WERI-Rb-1 (cell line): ENCODE measurements around the gene RFC5.

Experiments
- DNase-seq: peaks from one replicate; pipeline ENCODE4 v3.0.0-alpha.2; 2020
- H3K27ac ChIP-seq: fragments of 250-450 bp; sonication (Bioruptor Pico); 2 replicates; pipeline ENCODE4 v1.5.1; 2020; ENCODE audit warnings: mild to moderate bottlenecking, moderate library complexity
- H3K27me3 ChIP-seq: fragments of 250-450 bp; sonication (Bioruptor Pico); 2 replicates; pipeline ENCODE4 v1.5.1; 2021; ENCODE audit warnings: mild to moderate bottlenecking, low read depth, moderate library complexity; ENCODE audit not compliant: insufficient read depth, severe bottlenecking
- H3K36me3 ChIP-seq: fragments of 250-450 bp; sonication (Bioruptor Pico); 2 replicates; pipeline ENCODE4 v1.5.1; 2020; ENCODE audit warnings: mild to moderate bottlenecking, moderate library complexity
- H3K4me3 ChIP-seq: 2 replicates; pipeline ENCODE4 v1.5.1; 2011; ENCODE audit warnings: low read depth, mild to moderate bottlenecking, control low read depth, low read length
- H3K9me3 ChIP-seq: fragments of 250-450 bp; sonication (Bioruptor Pico); 2 replicates; pipeline ENCODE4 v1.5.1; 2021; ENCODE audit warnings: mild to moderate bottlenecking, moderate library complexity; ENCODE audit not compliant: severe bottlenecking
- TF ChIP-seq, protein P1 (sequence below): IDR thresholded peaks from 2 replicates; pipeline ENCODE4 v1.5.1; 2011; ENCODE audit warnings: low read depth, mild to moderate bottlenecking, control low read depth, inconsistent platforms, low read length

RFC5 gene

DNA sequence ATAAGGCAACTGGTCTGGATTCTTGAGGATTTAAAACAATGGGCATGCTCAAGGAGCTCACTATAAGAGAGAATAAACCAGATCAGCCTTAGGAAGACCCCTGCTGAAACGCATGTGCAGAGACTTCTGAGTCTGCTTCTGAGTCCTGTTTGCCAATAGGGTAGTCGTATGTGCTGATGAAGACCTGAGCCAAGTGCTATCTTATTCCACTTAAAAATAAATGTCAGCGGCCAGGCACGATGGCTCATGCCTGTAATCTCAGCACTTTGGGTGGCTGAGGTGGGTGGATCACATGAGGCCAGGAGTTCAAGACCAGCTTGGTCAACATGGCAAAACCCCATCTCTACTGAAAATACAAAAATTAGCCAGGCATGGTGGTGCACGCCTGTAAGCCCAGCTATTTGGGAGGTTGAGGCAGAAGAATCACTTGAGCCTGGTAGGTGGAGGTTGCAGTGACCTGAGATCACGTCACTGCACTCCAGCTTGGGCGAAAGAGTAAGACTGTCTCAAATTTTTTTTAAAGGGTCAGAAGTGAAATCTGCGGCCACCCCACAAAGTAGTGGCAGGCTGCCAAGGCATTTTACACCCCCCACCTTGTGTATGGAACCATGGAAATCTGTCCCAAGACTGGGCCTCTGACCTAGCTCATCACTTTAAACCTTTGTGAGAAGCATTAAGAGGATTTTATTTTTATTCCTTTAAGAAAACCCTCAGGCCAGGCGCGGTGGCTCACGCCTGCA lies 20.3 kb downstream of the RFC5 start:
- Histone ChIP-seq H3K36me3 (peaks cover 93% of the 10 kb centered on the region), H3K27ac (no peak overlapping the region), H3K4me3 (no peak overlapping the region), H3K27me3 (no peaks in the 10 kb centered on the region), H3K9me3 (no peaks in the 10 kb centered on the region)
- TF ChIP-seq, protein P1, sequence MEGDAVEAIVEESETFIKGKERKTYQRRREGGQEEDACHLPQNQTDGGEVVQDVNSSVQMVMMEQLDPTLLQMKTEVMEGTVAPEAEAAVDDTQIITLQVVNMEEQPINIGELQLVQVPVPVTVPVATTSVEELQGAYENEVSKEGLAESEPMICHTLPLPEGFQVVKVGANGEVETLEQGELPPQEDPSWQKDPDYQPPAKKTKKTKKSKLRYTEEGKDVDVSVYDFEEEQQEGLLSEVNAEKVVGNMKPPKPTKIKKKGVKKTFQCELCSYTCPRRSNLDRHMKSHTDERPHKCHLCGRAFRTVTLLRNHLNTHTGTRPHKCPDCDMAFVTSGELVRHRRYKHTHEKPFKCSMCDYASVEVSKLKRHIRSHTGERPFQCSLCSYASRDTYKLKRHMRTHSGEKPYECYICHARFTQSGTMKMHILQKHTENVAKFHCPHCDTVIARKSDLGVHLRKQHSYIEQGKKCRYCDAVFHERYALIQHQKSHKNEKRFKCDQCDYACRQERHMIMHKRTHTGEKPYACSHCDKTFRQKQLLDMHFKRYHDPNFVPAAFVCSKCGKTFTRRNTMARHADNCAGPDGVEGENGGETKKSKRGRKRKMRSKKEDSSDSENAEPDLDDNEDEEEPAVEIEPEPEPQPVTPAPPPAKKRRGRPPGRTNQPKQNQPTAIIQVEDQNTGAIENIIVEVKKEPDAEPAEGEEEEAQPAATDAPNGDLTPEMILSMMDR = no peak
- no peak for DNase-seq

DNA sequence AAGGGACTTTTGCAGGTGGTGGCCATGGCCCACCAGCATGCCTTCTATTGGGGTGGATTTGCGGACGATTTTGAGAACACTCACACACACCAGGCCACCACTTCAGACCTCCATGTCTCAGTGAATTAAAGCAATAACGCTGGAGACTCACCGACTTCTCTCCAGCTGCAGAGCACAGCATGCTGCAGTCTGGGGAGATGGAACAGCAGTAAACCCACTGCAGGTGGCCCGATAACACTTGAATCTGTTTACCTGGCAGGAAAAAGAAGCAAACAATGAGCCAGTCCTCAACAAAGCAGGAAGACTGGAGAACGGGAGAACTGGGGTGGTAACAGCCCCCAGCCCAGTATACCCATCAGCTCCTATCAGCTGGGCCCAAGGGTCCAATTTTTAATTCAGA lies 21.6 kb downstream of the RFC5 start:
- TF ChIP-seq, protein P1 = no peak
- no peak overlapping the region for H3K27ac ChIP-seq
- H3K36me3 ChIP-seq = peaks cover 93% of the 10 kb centered on the region
- no peaks in the 10 kb centered on the region for H3K9me3 ChIP-seq
- H3K27me3 ChIP-seq = no peaks in the 10 kb centered on the region
- H3K4me3 ChIP-seq = no peak overlapping the region
- DNase-seq = no peak

DNA sequence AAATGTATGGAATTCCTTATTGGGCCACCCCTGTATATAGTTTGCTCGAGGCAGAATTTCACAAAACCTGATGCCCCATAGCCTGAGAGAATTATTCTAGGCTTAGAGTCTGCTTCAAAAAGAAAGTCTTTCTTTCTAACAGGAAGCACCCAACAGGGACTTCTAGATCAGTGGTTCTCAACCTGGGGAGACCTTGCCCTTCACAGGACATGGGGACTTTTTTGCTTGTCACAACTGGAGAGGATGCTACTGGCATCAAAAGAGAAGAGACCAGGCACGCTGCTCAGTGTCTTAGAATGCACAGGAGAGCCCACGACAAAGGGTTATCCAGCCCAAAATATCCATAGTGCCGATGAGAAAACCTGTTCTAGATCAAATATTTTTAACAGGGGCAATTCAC lies 25.6 kb downstream of the RFC5 start:
- TF ChIP-seq, protein P1 = no peak
- Histone ChIP-seq H3K27ac (no peak overlapping the region), H3K4me3 (no peak overlapping the region), H3K27me3 (no peaks in the 10 kb centered on the region), H3K9me3 (no peaks in the 10 kb centered on the region), H3K36me3 (peaks cover 79% of the 10 kb centered on the region)
- DNase-seq = no peak

DNA sequence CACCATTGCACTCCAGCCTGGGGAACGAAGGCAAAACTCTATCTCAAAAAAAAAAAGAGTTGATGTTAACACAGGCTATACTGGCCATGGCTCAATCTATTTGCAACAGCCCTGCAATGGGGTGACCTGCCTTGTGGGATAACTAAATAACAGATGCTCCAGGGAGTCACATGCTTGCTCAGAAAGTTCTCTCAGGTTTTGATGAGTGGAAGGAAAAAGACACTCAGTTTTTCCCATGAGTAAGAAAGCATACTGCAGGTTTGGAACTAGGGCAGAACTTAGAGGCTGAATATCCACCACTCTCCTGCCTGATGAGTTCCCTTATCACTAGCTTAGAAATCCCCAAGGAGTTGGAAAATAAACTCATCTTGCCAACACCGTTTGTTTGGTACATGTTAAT lies 27.6 kb downstream of the RFC5 start:
- TF ChIP-seq, protein P1 = no peak
- Histone ChIP-seq H3K9me3 (no peaks in the 10 kb centered on the region), H3K4me3 (no peak overlapping the region), H3K27me3 (no peaks in the 10 kb centered on the region), H3K36me3 (peaks cover 67% of the 10 kb centered on the region), H3K27ac (no peak overlapping the region)
- no peak for DNase-seq

DNA sequence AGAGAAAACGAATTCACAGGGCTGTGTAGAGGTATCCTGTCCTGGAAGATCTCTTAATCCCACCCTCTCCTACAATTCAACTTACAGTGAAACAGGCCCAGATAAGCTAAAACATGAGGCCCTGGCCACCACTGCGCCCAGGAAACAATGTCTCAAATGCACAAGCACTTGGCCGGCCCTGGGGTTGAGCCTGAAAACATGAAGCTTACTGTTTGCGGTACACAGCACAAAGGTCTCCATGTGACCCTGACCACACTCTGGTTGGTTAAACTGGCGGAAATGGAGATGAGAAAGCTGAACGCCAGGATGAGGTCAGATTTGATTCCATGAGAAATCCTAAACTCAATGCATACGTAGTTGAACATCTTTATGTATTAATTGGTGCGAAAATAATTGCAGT lies 28.1 kb downstream of the RFC5 start:
- Histone ChIP-seq H3K27me3 (no peaks in the 10 kb centered on the region), H3K36me3 (peaks cover 66% of the 10 kb centered on the region), H3K9me3 (no peaks in the 10 kb centered on the region), H3K27ac (no peak overlapping the region), H3K4me3 (no peak overlapping the region)
- TF ChIP-seq, protein P1 = no peak
- DNase-seq = no peak

DNA sequence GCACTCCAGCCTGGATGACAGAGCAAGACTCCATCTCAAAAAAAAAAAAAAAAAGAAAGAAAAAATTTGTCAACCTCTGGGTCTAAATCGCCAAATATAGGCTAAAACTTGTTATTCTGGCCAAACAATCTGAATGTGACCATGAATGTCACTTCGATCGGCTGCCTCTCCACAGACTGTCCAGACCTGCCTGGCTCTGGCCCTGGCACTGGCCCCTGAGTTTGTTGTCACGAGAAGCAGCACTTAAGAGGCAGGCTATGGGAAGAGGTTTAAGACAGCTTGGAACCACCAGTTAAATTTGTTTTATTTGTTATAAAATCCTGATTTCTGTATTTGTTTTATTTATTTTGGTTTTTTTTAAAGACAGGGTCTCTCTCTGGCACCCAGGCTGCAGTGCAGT lies 29.9 kb downstream of the RFC5 start:
- Histone ChIP-seq H3K27me3 (no peaks in the 10 kb centered on the region), H3K27ac (no peak overlapping the region), H3K4me3 (no peak overlapping the region), H3K36me3 (peaks cover 66% of the 10 kb centered on the region), H3K9me3 (no peaks in the 10 kb centered on the region)
- no peak for DNase-seq
- TF ChIP-seq, protein P1 = no peak
